DOHH2 (cell line): ENCODE data around the gene RICTOR.

Source experiments
- H3F3A ChIP-seq: fragments of 200-600 bp; sonication (generic), shearing (Covaris generic); 2 replicates; pipeline ENCODE4 v1.6.0; 2016; ENCODE audit warnings: antibody characterized with exemption, mild to moderate bottlenecking; ENCODE audit not compliant: control insufficient read depth, insufficient read depth
- H3K27ac ChIP-seq: fragments of 200-600 bp; sonication (generic); 2 replicates; pipeline ENCODE4 v1.5.1; 2014; ENCODE audit warnings: low read depth, mild to moderate bottlenecking, low read length, moderate library complexity
- H3K27me3 ChIP-seq: fragments of 200-600 bp; sonication (generic); 2 replicates; pipeline ENCODE4 v1.6.1; 2014; ENCODE audit warnings: mild to moderate bottlenecking, low read length, mixed read lengths; ENCODE audit not compliant: control insufficient read depth
- H3K36me3 ChIP-seq: fragments of 200-600 bp; sonication (generic); 2 replicates; pipeline ENCODE4 v1.6.1; 2014; ENCODE audit warnings: mild to moderate bottlenecking, low read length, moderate library complexity, mixed read lengths; ENCODE audit not compliant: control insufficient read depth
- H3K4me1 ChIP-seq: fragments of 200-600 bp; sonication (generic); 2 replicates; pipeline ENCODE4 v1.6.1; 2014; ENCODE audit warnings: mild to moderate bottlenecking, low read length, mixed read lengths; ENCODE audit not compliant: control insufficient read depth
- H3K4me2 ChIP-seq: fragments of 200-600 bp; sonication (generic); 2 replicates; pipeline ENCODE4 v1.6.0; 2014; ENCODE audit warnings: mild to moderate bottlenecking, low read length, moderate library complexity
- H3K4me3 ChIP-seq: fragments of 200-600 bp; sonication (generic); 2 replicates; pipeline ENCODE4 v1.5.1; 2014; ENCODE audit warnings: mild to moderate bottlenecking, low read length, mixed read lengths
- H3K79me2 ChIP-seq: fragments of 200-600 bp; sonication (generic); 2 replicates; pipeline ENCODE4 v1.6.1; 2014; ENCODE audit warnings: mild to moderate bottlenecking, low read length, mixed read lengths; ENCODE audit not compliant: control insufficient read depth
- H3K9me2 ChIP-seq: fragments of 200-600 bp; sonication (generic); replicated peaks from 2 replicates; pipeline ENCODE4 v1.6.1; 2014; ENCODE audit warnings: mild to moderate bottlenecking, low read length, mixed read lengths; ENCODE audit not compliant: control insufficient read depth
- H3K9me3 ChIP-seq: fragments of 200-600 bp; sonication (generic); 2 replicates; pipeline ENCODE4 v1.6.1; 2014; ENCODE audit warnings: antibody characterized with exemption, low read length, mixed read lengths; ENCODE audit not compliant: control insufficient read depth, insufficient read depth
- H4K20me1 ChIP-seq: fragments of 200-600 bp; sonication (generic); 2 replicates; pipeline ENCODE4 v1.6.0; 2014; ENCODE audit warnings: low read depth, mild to moderate bottlenecking, antibody characterized with exemption, low read length, moderate library complexity; ENCODE audit not compliant: control insufficient read depth, insufficient read depth
- EZH2phosphoT487 ChIP-seq: fragments of 200-600 bp; sonication (generic); IDR thresholded peaks from 2 replicates; pipeline ENCODE4 v1.6.1; 2017; ENCODE audit warnings: borderline replicate concordance, mild to moderate bottlenecking, antibody characterized with exemption, low read length, moderate library complexity, mixed read lengths
- TF ChIP-seq, protein P1 (sequence below): fragments of 200-600 bp; sonication (generic); IDR thresholded peaks from one replicate; pipeline ENCODE4 v1.5.1; 2014; ENCODE audit warnings: antibody characterized with exemption, mild to moderate bottlenecking, low read depth, low read length; ENCODE audit not compliant: poor library complexity, severe bottlenecking

The RICTOR gene

DNA sequence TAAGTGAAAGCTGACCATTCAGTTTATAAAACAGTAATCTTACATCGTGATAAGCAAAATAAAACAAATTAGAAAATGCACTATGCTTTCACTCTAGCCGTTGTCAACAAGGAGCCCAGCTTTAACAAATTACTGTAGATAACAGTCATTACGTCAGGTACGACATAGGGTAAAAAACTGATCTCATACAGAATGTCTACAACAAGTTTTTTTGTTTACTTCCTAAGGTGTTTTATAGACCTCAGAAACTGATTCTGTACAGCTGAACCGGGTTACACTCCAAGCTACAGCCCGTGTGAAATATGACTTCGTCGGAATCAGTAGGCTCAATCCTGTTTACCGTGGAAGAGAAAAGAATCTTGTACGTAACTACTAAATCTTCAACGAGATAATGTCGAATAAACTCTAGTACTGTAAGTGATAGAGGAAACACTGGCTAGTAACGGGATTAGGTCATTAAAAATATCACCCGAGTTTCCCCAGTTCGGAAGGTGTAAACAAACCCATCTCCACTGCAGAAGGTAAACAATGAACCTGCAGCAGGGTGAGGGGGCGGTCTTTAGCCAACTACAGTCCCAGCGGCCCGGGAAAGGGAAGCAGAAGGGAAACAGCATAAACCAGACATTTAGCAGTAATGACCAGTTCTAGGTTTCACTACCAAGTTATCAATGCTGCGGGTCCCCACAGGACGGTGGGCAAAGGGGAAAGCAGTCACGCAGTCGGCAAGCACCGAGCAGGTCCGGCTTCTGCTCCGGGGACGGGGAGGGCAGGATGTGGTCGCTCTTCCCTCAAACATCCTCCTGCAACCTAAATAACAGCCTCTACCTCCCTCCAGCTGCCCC is 1.1 kb downstream of the RICTOR start:
- H3K27ac ChIP-seq: peak overlapping the region; percentile 77
- H4K20me1 ChIP-seq: peaks cover 14% of the 10 kb centered on the region
- H3K4me2 ChIP-seq: peak overlapping the region; percentile 71
- TF ChIP-seq, protein P1, sequence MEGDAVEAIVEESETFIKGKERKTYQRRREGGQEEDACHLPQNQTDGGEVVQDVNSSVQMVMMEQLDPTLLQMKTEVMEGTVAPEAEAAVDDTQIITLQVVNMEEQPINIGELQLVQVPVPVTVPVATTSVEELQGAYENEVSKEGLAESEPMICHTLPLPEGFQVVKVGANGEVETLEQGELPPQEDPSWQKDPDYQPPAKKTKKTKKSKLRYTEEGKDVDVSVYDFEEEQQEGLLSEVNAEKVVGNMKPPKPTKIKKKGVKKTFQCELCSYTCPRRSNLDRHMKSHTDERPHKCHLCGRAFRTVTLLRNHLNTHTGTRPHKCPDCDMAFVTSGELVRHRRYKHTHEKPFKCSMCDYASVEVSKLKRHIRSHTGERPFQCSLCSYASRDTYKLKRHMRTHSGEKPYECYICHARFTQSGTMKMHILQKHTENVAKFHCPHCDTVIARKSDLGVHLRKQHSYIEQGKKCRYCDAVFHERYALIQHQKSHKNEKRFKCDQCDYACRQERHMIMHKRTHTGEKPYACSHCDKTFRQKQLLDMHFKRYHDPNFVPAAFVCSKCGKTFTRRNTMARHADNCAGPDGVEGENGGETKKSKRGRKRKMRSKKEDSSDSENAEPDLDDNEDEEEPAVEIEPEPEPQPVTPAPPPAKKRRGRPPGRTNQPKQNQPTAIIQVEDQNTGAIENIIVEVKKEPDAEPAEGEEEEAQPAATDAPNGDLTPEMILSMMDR: no peak
- TF ChIP-seq EZH2phosphoT487: no peak
- no peaks in the 10 kb centered on the region; the same call in 1 of the 2 replicates for H3K9me3 ChIP-seq
- H3K79me2 ChIP-seq: peaks cover 61% of the 10 kb centered on the region
- H3F3A ChIP-seq: peaks cover 6% of the 10 kb centered on the region
- no peaks in the 10 kb centered on the region for H3K9me2 ChIP-seq
- H3K4me1 ChIP-seq: peaks cover 43% of the 10 kb centered on the region
- peak overlapping the region; percentile 94 for H3K4me3 ChIP-seq
- peaks cover 42% of the 10 kb centered on the region for H3K36me3 ChIP-seq
- no peaks in the 10 kb centered on the region for H3K27me3 ChIP-seq

DNA sequence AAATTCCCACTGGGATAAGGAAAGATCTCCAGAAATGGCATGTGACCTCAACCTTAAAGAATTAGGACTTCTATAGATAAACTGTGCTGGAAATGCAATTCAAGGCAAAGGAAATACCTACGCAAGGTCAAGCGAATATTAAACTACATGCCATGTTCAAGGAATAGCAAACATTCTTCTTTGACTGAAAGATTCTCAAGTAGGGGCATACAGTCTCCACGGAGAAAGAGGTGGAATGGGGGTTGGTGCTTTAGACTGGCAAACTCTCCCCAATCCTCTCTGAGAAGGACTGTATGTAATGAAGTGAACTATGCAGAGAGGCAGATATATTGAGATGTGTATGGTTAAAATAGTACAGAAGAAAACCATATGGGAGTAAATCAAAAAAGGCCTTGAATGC is 6.1 kb downstream of the RICTOR start:
- H3K36me3 ChIP-seq: peaks cover 78% of the 10 kb centered on the region
- H3K4me1 ChIP-seq: peaks cover 13% of the 10 kb centered on the region
- H3K79me2 ChIP-seq: peaks cover 99% of the 10 kb centered on the region
- no peaks in the 10 kb centered on the region for H3K27me3 ChIP-seq
- no peaks in the 10 kb centered on the region for H3K9me2 ChIP-seq
- peaks cover 9% of the 10 kb centered on the region for H3K9me3 ChIP-seq
- H4K20me1 ChIP-seq: peaks cover 11% of the 10 kb centered on the region
- H3K4me2 ChIP-seq: no peak overlapping the region
- TF ChIP-seq, protein P1: no peak
- TF ChIP-seq EZH2phosphoT487: no peak
- H3F3A ChIP-seq: no peaks in the 10 kb centered on the region
- no peak overlapping the region for H3K4me3 ChIP-seq
- no peak overlapping the region for H3K27ac ChIP-seq

DNA sequence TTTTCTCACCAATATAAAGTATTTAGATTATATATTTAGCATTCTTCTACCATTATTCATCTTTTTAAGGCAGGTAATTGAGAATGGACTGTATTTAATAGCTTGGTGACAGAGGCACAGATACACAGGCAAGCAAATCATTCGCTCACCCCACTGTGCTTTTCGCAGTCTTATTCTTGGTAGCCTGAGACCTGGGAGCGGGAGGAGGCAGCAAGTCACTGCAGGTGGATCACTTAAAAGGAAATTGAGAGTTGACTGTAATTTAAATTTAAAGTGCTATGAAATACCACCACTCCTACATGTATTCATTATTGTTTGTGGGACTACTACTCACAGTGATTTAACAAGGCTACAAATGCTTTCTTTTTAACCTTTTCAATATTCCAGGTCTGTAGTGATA is 9.7 kb downstream of the RICTOR start:
- peaks cover 55% of the 10 kb centered on the region for H3K36me3 ChIP-seq
- no peaks in the 10 kb centered on the region for H3F3A ChIP-seq
- H3K79me2 ChIP-seq: peaks cover 99% of the 10 kb centered on the region
- H3K27ac ChIP-seq: no peak overlapping the region
- no peaks in the 10 kb centered on the region for H3K9me2 ChIP-seq
- H3K4me1 ChIP-seq: no peaks in the 10 kb centered on the region
- H3K4me2 ChIP-seq: no peak overlapping the region
- peaks cover 9% of the 10 kb centered on the region for H3K9me3 ChIP-seq
- no peaks in the 10 kb centered on the region for H3K27me3 ChIP-seq
- no peaks in the 10 kb centered on the region for H4K20me1 ChIP-seq
- no peak overlapping the region for H3K4me3 ChIP-seq
- TF ChIP-seq, protein P1: no peak
- TF ChIP-seq EZH2phosphoT487: no peak
